ENCODE results near the gene RTN4RL1.

RTN4RL1 gene

GRCh38 chr17:2016494-2016893 lies 8.6 kb downstream of the RTN4RL1 start:
- TF ChIP-seq CTCF (IDR thresholded peaks at IDR 0.05): no peak

GRCh38 chr17:2015314-2015713 lies 9.8 kb downstream of the RTN4RL1 start:
- TF ChIP-seq CTCF (IDR thresholded peaks at IDR 0.05): no peak

- no peak for TF ChIP-seq CTCF (IDR thresholded peaks at IDR 0.05)
These were observed 11.2 kb downstream of the RTN4RL1 start for GRCh38 chr17:2013994-2014317.

GRCh38 chr17:2012499-2012898 lies 12.6 kb downstream of the RTN4RL1 start:
- no peak for TF ChIP-seq CTCF (IDR thresholded peaks at IDR 0.05)

- no peak for TF ChIP-seq CTCF (IDR thresholded peaks at IDR 0.05)
These were observed 13.4 kb downstream of the RTN4RL1 start for GRCh38 chr17:2011411-2012371.

GRCh38 chr17:2009737-2010136 lies 15.4 kb downstream of the RTN4RL1 start:
- TF ChIP-seq CTCF (IDR thresholded peaks at IDR 0.05): no peak

GRCh38 chr17:2008332-2009126 lies 16.6 kb downstream of the RTN4RL1 start:
- TF ChIP-seq CTCF (IDR thresholded peaks at IDR 0.05): no peak
